Measurements from ENCODE around the gene TGFB3. TPM values are rescaled to one million over a fixed set of nuclear protein-coding genes. Genes with fewer than 3 reads are reported as not detected.

Gene TGFB3
- total RNA-seq, 5 donors from 2014 or later (not counting 1 experiment from before 2014, with no cell fraction given), result 6.4 to 9.6 (median 8.8) TPM

DNA sequence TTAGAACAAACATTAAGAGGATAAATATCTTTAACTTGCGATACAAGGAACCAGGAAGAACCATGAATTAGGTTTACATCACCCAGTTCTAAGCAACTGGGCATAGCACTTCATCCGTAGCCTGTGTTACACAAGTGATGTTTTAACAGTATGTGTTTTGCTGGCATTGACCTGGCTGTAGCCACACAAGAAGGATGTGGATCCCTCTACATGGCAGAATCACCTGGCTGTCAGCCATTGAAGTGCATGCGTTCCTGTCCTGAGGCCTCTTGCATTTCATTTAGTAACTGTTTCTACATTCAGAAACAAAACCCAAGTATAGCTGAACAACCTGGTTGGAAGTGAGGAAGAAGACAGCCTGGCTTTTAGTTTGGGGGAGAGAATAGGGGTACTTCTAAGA, 72.2 kb downstream of the TGFB3 start:
- Histone ChIP-seq H3K4me3 (ENCODE audit: control insufficient read depth in 1 of 2, extremely low read depth in 1 of 2, low read length in 1 of 2) (no peak overlapping the region), H3K9me3 (no peaks in the 10 kb centered on the region), H3K4me1 (ENCODE audit: control insufficient read depth in 1 of 2, extremely low read depth in 1 of 2, insufficient read depth in 2 of 2, low read length in 2 of 2) (no peaks in the 10 kb centered on the region), H3K27me3 (replicated peaks in 1 of 2; ENCODE audit: control insufficient read depth in 2 of 2, extremely low read depth in 1 of 2, insufficient read depth in 2 of 2, low read length in 1 of 2) (no peaks in the 10 kb centered on the region), H3K36me3 (ENCODE audit: control insufficient read depth in 2 of 2, extremely low read depth in 1 of 2, insufficient read depth in 1 of 2, low read length in 1 of 2) (no peaks in the 10 kb centered on the region), H3K27ac (ENCODE audit: low read length) (no peak overlapping the region)
- H3K27ac Mint-ChIP-seq, result no peak overlapping the region
- WGBS (ENCODE audit: insufficient coverage), result 100% methylated on average over 1 of the region's 3 CpGs
- CTCF ChIA-PET, result no interaction called here
- H3K36me3 Mint-ChIP-seq, result no peaks in the 10 kb centered on the region
- ATAC-seq (replicated peaks in 1 of 4) (no peak), DNase-seq (no peak)
- no peaks in the 10 kb centered on the region for H3K9me3 Mint-ChIP-seq
- no peaks in the 10 kb centered on the region for H3K27me3 Mint-ChIP-seq
- POLR2A ChIA-PET, result no interaction called here
- no peaks in the 10 kb centered on the region for H3K4me1 Mint-ChIP-seq
- H3K4me3 Mint-ChIP-seq, result no peak overlapping the region

Other genes starting within 250 kb of the TGFB3 start
- 10 to 100 TPM in 4 of 5 donors, 1 to 10 TPM in 1; 10.0 to 13.5 (median 11.9) TPM for gene IFT43, start 3.8 kb upstream of the TGFB3 start, total RNA-seq
- 10 to 100 TPM; 58.5 to 74.6 (median 72.1) TPM for gene GPATCH2L, start 169.9 kb upstream of the TGFB3 start, total RNA-seq

Measured in T-cell (primary cell).